K562 treated with DMSO at 1 percent for 48 hours (cell line): ENCODE results near the gene SFTA2. TPM values are rescaled to one million over a fixed set of nuclear protein-coding genes. Genes with fewer than 3 reads are reported as not detected.

ENCODE experiments used
- total RNA-seq: library from RNA; unstranded; fragments of 300-600 nt; gene quantifications from 2 replicates; pipeline ENCODE4 v1.2.3, GENCODE V29; 2022; ENCODE audit warnings: low replicate concordance; ENCODE audit errors: extremely low read depth

Gene SFTA2
- not detected in 2 replicates for total RNA-seq

GRCh38 chr6:30931969-30932645, at the start of gene SFTA2:
SFTA2 (minus strand) TSS chr6:30932170; CDS start chr6:30932096, 74 bp downstream.

GRCh38 chr6:30940361-30940986, 8.5 kb upstream of the SFTA2 start, which contains the start of gene MUCL3:
MUCL3 (plus strand) TSS chr6:30940973; CDS start chr6:30941000, 27 bp downstream.

GRCh38 chr6:30914076-30914853, 17.7 kb downstream of the SFTA2 start, which contains the start of gene VARS2:
VARS2 (plus strand) TSS chr6:30914238; CDS start chr6:30914837, 599 bp downstream.

GRCh38 chr6:30907758-30908591, 24.0 kb downstream of the SFTA2 start, which contains the start of gene GTF2H4:
GTF2H4 (plus strand) TSS chr6:30908207.

GRCh38 chr6:30883685-30884520, 48.1 kb downstream of the SFTA2 start, which contains the start of gene DDR1:
DDR1 (plus strand) TSS chr6:30884519; CDS start chr6:30888730, 4,211 bp downstream.

Other genes with a start within 250 kb of the SFTA2 start
- gene PPP1R18, start 245.5 kb downstream of the SFTA2 start, total RNA-seq, result not detected in 2 replicates
- not detected in 2 replicates for gene NRM, start 241.2 kb downstream of the SFTA2 start, total RNA-seq
- gene MDC1, start 214.9 kb downstream of the SFTA2 start, total RNA-seq, result 246 TPM in 1 of 2 replicates, not detected in the other
- 976 and 1,473 TPM in 2 replicates for gene TUBB, start 211.8 kb downstream of the SFTA2 start, total RNA-seq
- gene FLOT1, start 189.5 kb downstream of the SFTA2 start, total RNA-seq, result 531 TPM in 1 of 2 replicates, not detected in the other
- not detected in 2 replicates for gene IER3, start 187.6 kb downstream of the SFTA2 start, total RNA-seq
- not detected in 2 replicates for gene DDR1, start 47.7 kb downstream of the SFTA2 start, total RNA-seq
- gene GTF2H4, start 24.0 kb downstream of the SFTA2 start, total RNA-seq, result not detected in 2 replicates
- gene VARS2, start 17.9 kb downstream of the SFTA2 start, total RNA-seq, result 1,268 TPM in 1 of 2 replicates, not detected in the other
- not detected in 2 replicates for gene MUCL3, start 8.8 kb upstream of the SFTA2 start, total RNA-seq
- not detected in 2 replicates for gene MUC21, start 51.5 kb upstream of the SFTA2 start, total RNA-seq
- not detected in 2 replicates for gene MUC22, start 78.3 kb upstream of the SFTA2 start, total RNA-seq
- gene C6orf15, start 180.4 kb upstream of the SFTA2 start, total RNA-seq, result not detected in 2 replicates
- gene PSORS1C1, start 182.6 kb upstream of the SFTA2 start, total RNA-seq, result not detected in 2 replicates
- not detected in 2 replicates for gene CDSN, start 188.3 kb upstream of the SFTA2 start, total RNA-seq
- not detected in 2 replicates for gene PSORS1C2, start 206.9 kb upstream of the SFTA2 start, total RNA-seq
- not detected in 2 replicates for gene CCHCR1, start 225.6 kb upstream of the SFTA2 start, total RNA-seq
- gene TCF19, start 226.4 kb upstream of the SFTA2 start, total RNA-seq, result not detected in 2 replicates
- gene POU5F1, start 238.5 kb upstream of the SFTA2 start, total RNA-seq, result not detected in 2 replicates